ENCODE results near the gene ANG.

GRCh38 chr14:20743556-20743955 lies 55.0 kb downstream of the ANG start:
- TF ChIP-seq POLR2AphosphoS5 (IDR thresholded peaks at IDR 0.05; ENCODE audit: borderline replicate concordance, low read depth, low read length): no peak
- no peak for TF ChIP-seq EZH2 (IDR thresholded peaks at IDR 0.05)
- TF ChIP-seq FOXP2 (optimal IDR thresholded peaks at IDR 0.05; ENCODE audit: control extremely low read depth, extremely low read length, insufficient read depth): no peak

Measured in SK-N-MC (cell line).